HG02588 (cell line): ENCODE measurements around the gene NCOA1.
"Not testable (repeated sequence)": the region's sequence is repeated elsewhere in the genome, so short reads cannot be mapped to it uniquely, and the experiment has no call there.

Source experiments
- ATAC-seq: cut with Tn5 transposase; IDR thresholded peaks from one replicate; pipeline ENCODE4 v1.9.1; 2021; ENCODE audit warnings: mild to moderate bottlenecking, moderate library complexity; ENCODE audit not compliant: unreplicated experiment

Gene NCOA1

GRCh38 chr2:24490690-24491541 is at the start of gene NCOA1:
Gene NCOA1, plus strand, starts transcription at chr2:24491254. Its CDS starts 167,424 bp downstream, at chr2:24658678.
- ATAC-seq = peak; percentile 71

GRCh38 chr2:24448797-24449196 is 42.3 kb upstream of the NCOA1 start:
- ATAC-seq = no peak

GRCh38 chr2:24449344-24449743 is 41.7 kb upstream of the NCOA1 start:
- ATAC-seq = no peak

GRCh38 chr2:24451805-24452501 is 39.1 kb upstream of the NCOA1 start:
- ATAC-seq = no peak

GRCh38 chr2:24452502-24452885 is 38.6 kb upstream of the NCOA1 start:
- ATAC-seq = no peak

- ATAC-seq = no peak
These were observed 37.5 kb upstream of the NCOA1 start for GRCh38 chr2:24453379-24454073.

GRCh38 chr2:24454294-24454693 is 36.8 kb upstream of the NCOA1 start:
- no peak for ATAC-seq

GRCh38 chr2:24456599-24457556 is 34.2 kb upstream of the NCOA1 start:
- peak; percentile 47 for ATAC-seq

GRCh38 chr2:24457696-24458386 is 33.2 kb upstream of the NCOA1 start:
- ATAC-seq = no peak

GRCh38 chr2:24459224-24460161 is 31.6 kb upstream of the NCOA1 start:
- ATAC-seq = no peak

GRCh38 chr2:24461685-24462084 is 29.4 kb upstream of the NCOA1 start:
- no peak for ATAC-seq

- ATAC-seq = no peak
These were observed 27.8 kb upstream of the NCOA1 start for GRCh38 chr2:24463271-24463670.

- no peak for ATAC-seq
These were observed 23.9 kb upstream of the NCOA1 start for GRCh38 chr2:24466871-24467870.

- ATAC-seq = not testable (repeated sequence)
These were observed 22.6 kb upstream of the NCOA1 start for GRCh38 chr2:24468453-24468852.

- no peak for ATAC-seq
These were observed 21.9 kb upstream of the NCOA1 start for GRCh38 chr2:24469148-24469650.

GRCh38 chr2:24471662-24472061 is 19.4 kb upstream of the NCOA1 start:
- ATAC-seq = no peak

GRCh38 chr2:24472416-24472815 is 18.6 kb upstream of the NCOA1 start:
- no peak for ATAC-seq
